ENCODE measurements around the gene COG1.

DNA sequence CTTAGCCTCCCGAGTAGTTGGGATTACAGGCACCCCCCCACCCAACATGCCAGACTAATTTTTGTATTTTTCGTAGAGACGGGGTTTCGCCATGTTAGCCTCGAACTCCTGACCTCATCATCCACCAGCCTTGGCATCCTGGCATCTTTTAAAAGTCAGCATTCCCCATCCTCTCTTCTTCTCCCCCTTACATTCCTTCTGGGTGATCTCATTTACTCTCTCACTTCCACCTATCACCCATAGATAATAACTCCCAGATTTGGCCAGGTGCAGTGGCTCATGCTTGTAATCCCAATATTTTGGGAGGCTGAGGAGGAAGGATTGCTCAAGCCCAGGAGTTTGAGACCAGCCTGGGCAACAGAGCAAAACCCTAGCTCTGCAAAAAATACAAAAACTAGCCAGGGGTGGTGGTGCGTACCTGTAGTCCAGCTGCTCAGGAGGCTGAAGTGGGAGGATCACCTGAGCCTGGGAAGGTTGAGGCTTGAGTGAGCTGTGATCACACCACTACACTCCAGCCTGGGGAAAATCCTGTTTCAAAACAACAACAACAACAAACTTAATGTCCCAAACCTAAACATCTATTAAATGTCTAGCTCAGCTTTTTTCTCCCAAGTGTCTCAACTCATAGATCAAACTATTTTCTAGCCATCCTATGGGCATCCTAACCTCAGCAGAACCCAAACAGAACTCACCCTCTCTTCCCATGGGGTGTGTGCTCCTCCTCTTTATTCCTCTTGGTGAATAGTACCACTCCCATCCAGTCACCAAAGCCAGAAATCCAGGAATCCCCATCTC is 44.1 kb upstream of the COG1 start:
- TF ChIP-seq, protein P1, sequence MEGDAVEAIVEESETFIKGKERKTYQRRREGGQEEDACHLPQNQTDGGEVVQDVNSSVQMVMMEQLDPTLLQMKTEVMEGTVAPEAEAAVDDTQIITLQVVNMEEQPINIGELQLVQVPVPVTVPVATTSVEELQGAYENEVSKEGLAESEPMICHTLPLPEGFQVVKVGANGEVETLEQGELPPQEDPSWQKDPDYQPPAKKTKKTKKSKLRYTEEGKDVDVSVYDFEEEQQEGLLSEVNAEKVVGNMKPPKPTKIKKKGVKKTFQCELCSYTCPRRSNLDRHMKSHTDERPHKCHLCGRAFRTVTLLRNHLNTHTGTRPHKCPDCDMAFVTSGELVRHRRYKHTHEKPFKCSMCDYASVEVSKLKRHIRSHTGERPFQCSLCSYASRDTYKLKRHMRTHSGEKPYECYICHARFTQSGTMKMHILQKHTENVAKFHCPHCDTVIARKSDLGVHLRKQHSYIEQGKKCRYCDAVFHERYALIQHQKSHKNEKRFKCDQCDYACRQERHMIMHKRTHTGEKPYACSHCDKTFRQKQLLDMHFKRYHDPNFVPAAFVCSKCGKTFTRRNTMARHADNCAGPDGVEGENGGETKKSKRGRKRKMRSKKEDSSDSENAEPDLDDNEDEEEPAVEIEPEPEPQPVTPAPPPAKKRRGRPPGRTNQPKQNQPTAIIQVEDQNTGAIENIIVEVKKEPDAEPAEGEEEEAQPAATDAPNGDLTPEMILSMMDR (IDR thresholded peaks at IDR 0.05): no peak
- TF ChIP-seq POLR2A (IDR thresholded peaks at IDR 0.05): no peak

All from esophagus squamous epithelium (tissue), 4 donors.